WTC11 (cell line): ENCODE measurements around the gene NFATC1.

Source experiments
- E2F5 ChIP-seq: sonication (generic); formaldehyde crosslinking; IDR thresholded peaks from 2 replicates; pipeline ENCODE4 v1.8.1; 2022; ENCODE audit warnings: mild to moderate bottlenecking, moderate library complexity, missing genetic modification reagents
- HMGA2 ChIP-seq: fragments of 250-450 bp; sonication (Bioruptor Pico); IDR thresholded peaks from 2 replicates; pipeline ENCODE4 v1.4.0; 2021; ENCODE audit warnings: mild to moderate bottlenecking, moderate library complexity
- IRF2 ChIP-seq: sonication (generic); formaldehyde crosslinking; IDR thresholded peaks from 2 replicates; pipeline ENCODE4 v1.8.0; 2022; ENCODE audit warnings: low read depth, missing genetic modification reagents, borderline replicate concordance
- NFE2L1 ChIP-seq: sonication (generic); formaldehyde crosslinking; IDR thresholded peaks from 2 replicates; pipeline ENCODE4 v1.8.1; 2023; ENCODE audit warnings: missing genetic modification reagents
- NR2C2 ChIP-seq: sonication (generic); formaldehyde crosslinking; IDR thresholded peaks from 2 replicates; pipeline ENCODE4 v1.8.0; 2022; ENCODE audit warnings: mild to moderate bottlenecking, missing genetic modification reagents
- PREB ChIP-seq: sonication (generic); formaldehyde crosslinking; IDR thresholded peaks from 2 replicates; pipeline ENCODE4 v1.8.1; 2022; ENCODE audit warnings: mild to moderate bottlenecking, missing genetic modification reagents, moderate library complexity, borderline replicate concordance
- RELA ChIP-seq: sonication (generic); formaldehyde crosslinking; IDR thresholded peaks from 2 replicates; pipeline ENCODE4 v1.8.1; 2022; ENCODE audit warnings: missing genetic modification reagents, mild to moderate bottlenecking, borderline replicate concordance
- TF ChIP-seq, protein P1 (sequence below): fragments of 200-600 bp; IDR thresholded peaks from 2 replicates; pipeline ENCODE4 v1.8.0; 2022; ENCODE audit warnings: antibody characterized with exemption
- TF ChIP-seq, protein P2 (sequence below): sonication (generic); formaldehyde crosslinking; IDR thresholded peaks from 2 replicates; pipeline ENCODE4 v1.8.0; 2023; ENCODE audit warnings: missing genetic modification reagents, mild to moderate bottlenecking, borderline replicate concordance

GRCh38 chr18:79388043-79388442 is 7.7 kb upstream of the NFATC1 start:
- TF ChIP-seq E2F5 (CRISPR knock-in tag) (no peak), NFE2L1 (CRISPR knock-in tag) (no peak), HMGA2 (CRISPR knock-in tag) (no peak), IRF2 (no peak), NR2C2 (CRISPR knock-in tag) (no peak), PREB (CRISPR knock-in tag) (no peak), RELA (CRISPR knock-in tag) (no peak)
- TF ChIP-seq, protein P1, sequence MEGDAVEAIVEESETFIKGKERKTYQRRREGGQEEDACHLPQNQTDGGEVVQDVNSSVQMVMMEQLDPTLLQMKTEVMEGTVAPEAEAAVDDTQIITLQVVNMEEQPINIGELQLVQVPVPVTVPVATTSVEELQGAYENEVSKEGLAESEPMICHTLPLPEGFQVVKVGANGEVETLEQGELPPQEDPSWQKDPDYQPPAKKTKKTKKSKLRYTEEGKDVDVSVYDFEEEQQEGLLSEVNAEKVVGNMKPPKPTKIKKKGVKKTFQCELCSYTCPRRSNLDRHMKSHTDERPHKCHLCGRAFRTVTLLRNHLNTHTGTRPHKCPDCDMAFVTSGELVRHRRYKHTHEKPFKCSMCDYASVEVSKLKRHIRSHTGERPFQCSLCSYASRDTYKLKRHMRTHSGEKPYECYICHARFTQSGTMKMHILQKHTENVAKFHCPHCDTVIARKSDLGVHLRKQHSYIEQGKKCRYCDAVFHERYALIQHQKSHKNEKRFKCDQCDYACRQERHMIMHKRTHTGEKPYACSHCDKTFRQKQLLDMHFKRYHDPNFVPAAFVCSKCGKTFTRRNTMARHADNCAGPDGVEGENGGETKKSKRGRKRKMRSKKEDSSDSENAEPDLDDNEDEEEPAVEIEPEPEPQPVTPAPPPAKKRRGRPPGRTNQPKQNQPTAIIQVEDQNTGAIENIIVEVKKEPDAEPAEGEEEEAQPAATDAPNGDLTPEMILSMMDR = no peak
- TF ChIP-seq, protein P2, sequence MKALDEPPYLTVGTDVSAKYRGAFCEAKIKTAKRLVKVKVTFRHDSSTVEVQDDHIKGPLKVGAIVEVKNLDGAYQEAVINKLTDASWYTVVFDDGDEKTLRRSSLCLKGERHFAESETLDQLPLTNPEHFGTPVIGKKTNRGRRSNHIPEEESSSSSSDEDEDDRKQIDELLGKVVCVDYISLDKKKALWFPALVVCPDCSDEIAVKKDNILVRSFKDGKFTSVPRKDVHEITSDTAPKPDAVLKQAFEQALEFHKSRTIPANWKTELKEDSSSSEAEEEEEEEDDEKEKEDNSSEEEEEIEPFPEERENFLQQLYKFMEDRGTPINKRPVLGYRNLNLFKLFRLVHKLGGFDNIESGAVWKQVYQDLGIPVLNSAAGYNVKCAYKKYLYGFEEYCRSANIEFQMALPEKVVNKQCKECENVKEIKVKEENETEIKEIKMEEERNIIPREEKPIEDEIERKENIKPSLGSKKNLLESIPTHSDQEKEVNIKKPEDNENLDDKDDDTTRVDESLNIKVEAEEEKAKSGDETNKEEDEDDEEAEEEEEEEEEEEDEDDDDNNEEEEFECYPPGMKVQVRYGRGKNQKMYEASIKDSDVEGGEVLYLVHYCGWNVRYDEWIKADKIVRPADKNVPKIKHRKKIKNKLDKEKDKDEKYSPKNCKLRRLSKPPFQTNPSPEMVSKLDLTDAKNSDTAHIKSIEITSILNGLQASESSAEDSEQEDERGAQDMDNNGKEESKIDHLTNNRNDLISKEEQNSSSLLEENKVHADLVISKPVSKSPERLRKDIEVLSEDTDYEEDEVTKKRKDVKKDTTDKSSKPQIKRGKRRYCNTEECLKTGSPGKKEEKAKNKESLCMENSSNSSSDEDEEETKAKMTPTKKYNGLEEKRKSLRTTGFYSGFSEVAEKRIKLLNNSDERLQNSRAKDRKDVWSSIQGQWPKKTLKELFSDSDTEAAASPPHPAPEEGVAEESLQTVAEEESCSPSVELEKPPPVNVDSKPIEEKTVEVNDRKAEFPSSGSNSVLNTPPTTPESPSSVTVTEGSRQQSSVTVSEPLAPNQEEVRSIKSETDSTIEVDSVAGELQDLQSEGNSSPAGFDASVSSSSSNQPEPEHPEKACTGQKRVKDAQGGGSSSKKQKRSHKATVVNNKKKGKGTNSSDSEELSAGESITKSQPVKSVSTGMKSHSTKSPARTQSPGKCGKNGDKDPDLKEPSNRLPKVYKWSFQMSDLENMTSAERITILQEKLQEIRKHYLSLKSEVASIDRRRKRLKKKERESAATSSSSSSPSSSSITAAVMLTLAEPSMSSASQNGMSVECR (CRISPR knock-in tag) = no peak
